ENCODE results near the gene VTI1B.
"Not testable (repeated sequence)": the region's sequence is repeated elsewhere in the genome, so short reads cannot be mapped to it uniquely, and the experiment has no call there.

VTI1B gene

GRCh38 chr14:67674480-67675218, at the start of gene VTI1B:
Gene VTI1B, minus strand, starts transcription at chr14:67674632. Its CDS starts 143 bp downstream, at chr14:67674489.
- DNase-seq (ENCODE audit: low spot score), result peak; percentile 66

- DNase-seq (ENCODE audit: low spot score), result peak; percentile 66
These were observed 47.9 kb upstream of the VTI1B start for GRCh38 chr14:67722293-67722692.

- DNase-seq (ENCODE audit: low spot score), result no peak
These were observed 47.4 kb upstream of the VTI1B start for GRCh38 chr14:67721875-67722274.

GRCh38 chr14:67719866-67720265, 45.4 kb upstream of the VTI1B start:
- no peak for DNase-seq (ENCODE audit: low spot score)

- not testable (repeated sequence) for DNase-seq (ENCODE audit: low spot score)
These were observed 45.0 kb upstream of the VTI1B start for GRCh38 chr14:67719385-67719784.

- DNase-seq (ENCODE audit: low spot score), result no peak
These were observed 43.8 kb upstream of the VTI1B start for GRCh38 chr14:67718265-67718664.

- DNase-seq (ENCODE audit: low spot score), result no peak
These were observed 42.6 kb upstream of the VTI1B start for GRCh38 chr14:67717048-67717447.

GRCh38 chr14:67710209-67710608, 35.8 kb upstream of the VTI1B start:
- DNase-seq (ENCODE audit: low spot score), result no peak

GRCh38 chr14:67709796-67710195, 35.4 kb upstream of the VTI1B start:
- DNase-seq (ENCODE audit: low spot score), result not testable (repeated sequence)

GRCh38 chr14:67709346-67709745, 34.9 kb upstream of the VTI1B start:
- not testable (repeated sequence) for DNase-seq (ENCODE audit: low spot score)

- DNase-seq (ENCODE audit: low spot score), result no peak
These were observed 30.8 kb upstream of the VTI1B start for GRCh38 chr14:67705211-67705610.

GRCh38 chr14:67704484-67705089, 30.2 kb upstream of the VTI1B start:
- DNase-seq (ENCODE audit: low spot score), result peak; percentile 98

GRCh38 chr14:67703997-67704396, 29.6 kb upstream of the VTI1B start:
- DNase-seq (ENCODE audit: low spot score), result peak; percentile 25

GRCh38 chr14:67701492-67701891, 27.1 kb upstream of the VTI1B start, which contains the start of gene RDH12:
Gene RDH12, plus strand, starts transcription at chr14:67701886. Its CDS starts 20,757 bp downstream, at chr14:67722643.
- DNase-seq (ENCODE audit: low spot score), result not testable (repeated sequence)

- DNase-seq (ENCODE audit: low spot score), result no peak
These were observed 23.7 kb upstream of the VTI1B start for GRCh38 chr14:67698179-67698578.

- no peak for DNase-seq (ENCODE audit: low spot score)
These were observed 22.6 kb upstream of the VTI1B start for GRCh38 chr14:67697006-67697405.

GRCh38 chr14:67695394-67695949, 21.0 kb upstream of the VTI1B start, which contains the start of gene RDH11:
Gene RDH11, minus strand, starts transcription at chr14:67695764. Its CDS starts 61 bp downstream, at chr14:67695703.
- DNase-seq (ENCODE audit: low spot score), result peak; percentile 94

- DNase-seq (ENCODE audit: low spot score), result peak; percentile 60
These were observed 20.5 kb upstream of the VTI1B start for GRCh38 chr14:67694791-67695393.

GRCh38 chr14:67690011-67690410, 15.6 kb upstream of the VTI1B start:
- DNase-seq (ENCODE audit: low spot score), result no peak

- no peak for DNase-seq (ENCODE audit: low spot score)
These were observed 9.4 kb upstream of the VTI1B start for GRCh38 chr14:67683842-67684241.

GRCh38 chr14:67680941-67681340, 6.5 kb upstream of the VTI1B start:
- DNase-seq (ENCODE audit: low spot score), result no peak

- no peak for DNase-seq (ENCODE audit: low spot score)
These were observed 5.7 kb upstream of the VTI1B start for GRCh38 chr14:67680121-67680602.

Data from pons (tissue), 1 donor.